Lung (tissue), 12 donors: Measurements from ENCODE around the gene SIX5. TPM values are rescaled to one million over a fixed set of nuclear protein-coding genes. Genes with fewer than 3 reads are reported as not detected.

Experiments
- ATAC-seq: fragments of 200-7000 bp; cut with Tn5 transposase; one replicate; pipeline ENCODE4 v1.9.1; 2020; ENCODE audit warnings: moderate number of reproducible peaks; ENCODE audit not compliant: insufficient read depth, low FRiP score
- DNase-seq, 3 donors: peaks; one replicate each; pipeline ENCODE4 v3.0.0-alpha.2; 2013 to 2017
- H3K27ac ChIP-seq, 2 donors: one replicate each; pipeline ENCODE4 v1.5.1; 2013; ENCODE audit warnings: mild to moderate bottlenecking in 2 of 2, moderate library complexity in 2 of 2, control low read depth in 1 of 2, inconsistent platforms in 1 of 2, low read depth in 1 of 2, low read length in 1 of 2
- H3K27me3 ChIP-seq, 3 donors: one replicate each; pipeline ENCODE4 v1.5.1; 2013; ENCODE audit warnings: low read length in 2 of 3; ENCODE audit not compliant: control insufficient read depth in 3 of 3, insufficient read depth in 3 of 3
- H3K36me3 ChIP-seq, 4 donors: one replicate each; pipeline ENCODE4 v1.5.1; 2013; ENCODE audit warnings: low read length in 4 of 4, mild to moderate bottlenecking in 1 of 4, moderate library complexity in 1 of 4; ENCODE audit not compliant: control insufficient read depth in 4 of 4, insufficient read depth in 4 of 4
- H3K4me1 ChIP-seq, 5 donors: one replicate each; pipeline ENCODE4 v1.5.1; 2013; ENCODE audit warnings: low read length in 5 of 5, mild to moderate bottlenecking in 2 of 5, moderate library complexity in 1 of 5; ENCODE audit not compliant: control insufficient read depth in 5 of 5, insufficient read depth in 5 of 5
- H3K4me3 ChIP-seq: one replicate; pipeline ENCODE4 v1.5.1; 2013; ENCODE audit warnings: mild to moderate bottlenecking, control low read depth, moderate library complexity
- H3K9ac ChIP-seq, 2 donors: one replicate each; pipeline ENCODE4 v1.5.1; 2013; ENCODE audit warnings: low read length in 2 of 2, control low read depth in 1 of 2; ENCODE audit not compliant: insufficient read depth in 1 of 2
- H3K9me3 ChIP-seq, 4 donors: one replicate each; pipeline ENCODE4 v1.5.1; 2013; ENCODE audit warnings: low read length in 3 of 4, mild to moderate bottlenecking in 1 of 4, moderate library complexity in 1 of 4; ENCODE audit not compliant: control insufficient read depth in 4 of 4, insufficient read depth in 3 of 4
- CTCF ChIP-seq: IDR thresholded peaks from 2 replicates; pipeline ENCODE4 v1.5.1; 2012; ENCODE audit warnings: mild to moderate bottlenecking; ENCODE audit errors: control extremely low read depth, extremely low read depth
- WGBS, 2 donors: extraction: QIAGEN DNeasy Blood & Tissue Kit; methylation state at CpG; one replicate each; pipeline ENCODE4 v1.1.7; 2013; 5-methylcytosine and 5-hydroxymethylcytosine counted together
- polyA plus RNA-seq, 2 donors: library from polyadenylated mRNA; stranded (reverse); fragments of 200-250 nt; gene quantifications; one replicate each; pipeline ENCODE4 v1.2.1, GENCODE V29; 2013
- total RNA-seq, 2 donors: library from RNA; depleted of rRNA in 1 of 2; stranded (reverse); fragments of >200 nt in 1 of 2; gene quantifications; one replicate each; pipeline ENCODE4 v1.2.1, GENCODE V29; 2014 to 2021
- donor health status: control.
- donor health status: control.
- donor health status: Bipolar disorder and iron deficiency.
- donor health status: healthy.
- donor health status: DM: yes; HTN: yes; CAD: no.

The SIX5 gene
- total and polyA plus RNA-seq, 4 donors = 11.7 to 17.4 (median 13.1) TPM

- 0 to 1% methylated on average over 21 to 33 of the region's 33 CpGs for WGBS, 2 donors
- peak in 1 of 3 donors; percentile 66 for DNase-seq
- Histone ChIP-seq H3K9me3 (no peaks in the 10 kb centered on the region), H3K27me3 (no peaks in the 10 kb centered on the region), H3K36me3 (peaks cover 0 to 6% (median 4%) of the 10 kb centered on the region in 4 donors), H3K4me1 (peaks cover 2 to 49% (median 11%) of the 10 kb centered on the region in 5 donors), H3K4me3 (peak overlapping the region; percentile 59), H3K9ac (peak overlapping the region in 1 of 2 donors; percentile 94), H3K27ac (peak overlapping the region; percentile 74 to 87)
- TF ChIP-seq CTCF = no peak
- ATAC-seq = no peak
Measured at GRCh38 chr19:45768655-45768983, 433 bp downstream of the SIX5 start.

GRCh38 chr19:45767881-45768654, 984 bp downstream of the SIX5 start:
- Histone ChIP-seq H3K27me3 (no peaks in the 10 kb centered on the region), H3K9ac (peak overlapping the region; percentile 37 to 60), H3K4me3 (peak overlapping the region; percentile 59), H3K27ac (peak overlapping the region; percentile 74 to 87), H3K4me1 (peaks cover 2 to 52% (median 11%) of the 10 kb centered on the region in 5 donors), H3K9me3 (no peaks in the 10 kb centered on the region), H3K36me3 (peaks cover 0 to 5% (median 2%) of the 10 kb centered on the region in 4 donors)
- ATAC-seq (no peak), DNase-seq (peak; percentile 74 to 87 (median 77))
- 1 to 2% methylated on average over 96 to 102 of the region's 102 CpGs for WGBS, 2 donors
- no peak for TF ChIP-seq CTCF

DNA sequence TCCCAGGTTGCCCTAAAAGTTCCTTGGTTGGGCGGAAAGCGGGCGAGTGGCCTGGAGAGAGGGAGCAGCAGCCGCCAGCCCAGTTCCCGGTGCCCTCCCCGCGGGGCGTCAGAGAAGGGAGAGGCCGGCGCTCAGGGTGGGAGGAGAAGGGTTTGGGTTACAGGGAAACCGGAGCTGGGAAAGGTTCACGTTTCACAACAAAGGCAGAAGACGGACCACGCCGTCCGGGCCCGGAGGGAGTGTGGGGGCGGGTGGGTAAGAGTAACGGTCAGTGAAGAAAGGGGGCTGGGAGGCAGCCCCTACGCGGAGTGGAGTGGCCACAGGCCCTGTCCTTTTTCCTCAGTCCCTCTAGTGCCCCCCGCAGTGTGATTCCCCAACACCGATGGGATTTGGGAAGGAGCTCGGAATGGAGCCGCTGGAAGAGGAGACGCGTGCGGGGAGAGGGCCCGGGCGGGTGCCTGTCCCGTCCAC, 1.6 kb downstream of the SIX5 start:
- Histone ChIP-seq H3K9ac (peak overlapping the region in 1 of 2 donors; percentile 79), H3K27ac (peak overlapping the region; percentile 74 to 87), H3K36me3 (peaks cover 0 to 3% (median 1%) of the 10 kb centered on the region in 4 donors), H3K9me3 (no peaks in the 10 kb centered on the region), H3K4me1 (peaks cover 2 to 52% (median 11%) of the 10 kb centered on the region in 5 donors), H3K27me3 (no peaks in the 10 kb centered on the region), H3K4me3 (peak overlapping the region; percentile 59)
- ATAC-seq (no peak), DNase-seq (peak; percentile 88 to 94 (median 90))
- WGBS, 2 donors = 17 to 27% methylated on average over 24 to 31 of the region's 31 CpGs
- no peak for TF ChIP-seq CTCF
